GM12864 (cell line): ENCODE measurements around the gene UBL7.

Experiments
- DNase-seq: peaks from one replicate; pipeline ENCODE4 v3.0.0-alpha.2; 2011; ENCODE audit warnings: low read depth
- H3K4me3 ChIP-seq: 2 replicates; pipeline ENCODE4 v1.5.1; 2011; ENCODE audit warnings: mild to moderate bottlenecking, low read depth, low read length, control low read depth
- TF ChIP-seq, protein P1 (sequence below): IDR thresholded peaks from 2 replicates; pipeline ENCODE4 v1.5.1; 2011; ENCODE audit warnings: low read depth, mild to moderate bottlenecking, moderate library complexity, low read length, control low read depth, inconsistent platforms; ENCODE audit errors: missing control alignments

Gene UBL7, protein sequence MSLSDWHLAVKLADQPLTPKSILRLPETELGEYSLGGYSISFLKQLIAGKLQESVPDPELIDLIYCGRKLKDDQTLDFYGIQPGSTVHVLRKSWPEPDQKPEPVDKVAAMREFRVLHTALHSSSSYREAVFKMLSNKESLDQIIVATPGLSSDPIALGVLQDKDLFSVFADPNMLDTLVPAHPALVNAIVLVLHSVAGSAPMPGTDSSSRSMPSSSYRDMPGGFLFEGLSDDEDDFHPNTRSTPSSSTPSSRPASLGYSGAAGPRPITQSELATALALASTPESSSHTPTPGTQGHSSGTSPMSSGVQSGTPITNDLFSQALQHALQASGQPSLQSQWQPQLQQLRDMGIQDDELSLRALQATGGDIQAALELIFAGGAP

GRCh38 chr15:74460871-74461846 lies at the start of gene UBL7:
Gene UBL7 (minus strand): TSS chr15:74461160. CDS start chr15:74458867, 2,293 bp downstream.
- peak; percentile 92 for DNase-seq
- H3K4me3 ChIP-seq: peak within 1 kb of the TSS; percentile 79
- TF ChIP-seq, protein P1, sequence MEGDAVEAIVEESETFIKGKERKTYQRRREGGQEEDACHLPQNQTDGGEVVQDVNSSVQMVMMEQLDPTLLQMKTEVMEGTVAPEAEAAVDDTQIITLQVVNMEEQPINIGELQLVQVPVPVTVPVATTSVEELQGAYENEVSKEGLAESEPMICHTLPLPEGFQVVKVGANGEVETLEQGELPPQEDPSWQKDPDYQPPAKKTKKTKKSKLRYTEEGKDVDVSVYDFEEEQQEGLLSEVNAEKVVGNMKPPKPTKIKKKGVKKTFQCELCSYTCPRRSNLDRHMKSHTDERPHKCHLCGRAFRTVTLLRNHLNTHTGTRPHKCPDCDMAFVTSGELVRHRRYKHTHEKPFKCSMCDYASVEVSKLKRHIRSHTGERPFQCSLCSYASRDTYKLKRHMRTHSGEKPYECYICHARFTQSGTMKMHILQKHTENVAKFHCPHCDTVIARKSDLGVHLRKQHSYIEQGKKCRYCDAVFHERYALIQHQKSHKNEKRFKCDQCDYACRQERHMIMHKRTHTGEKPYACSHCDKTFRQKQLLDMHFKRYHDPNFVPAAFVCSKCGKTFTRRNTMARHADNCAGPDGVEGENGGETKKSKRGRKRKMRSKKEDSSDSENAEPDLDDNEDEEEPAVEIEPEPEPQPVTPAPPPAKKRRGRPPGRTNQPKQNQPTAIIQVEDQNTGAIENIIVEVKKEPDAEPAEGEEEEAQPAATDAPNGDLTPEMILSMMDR: no peak

GRCh38 chr15:74506515-74506840 lies 45.5 kb upstream of the UBL7 start:
- TF ChIP-seq, protein P1: no peak
- no peak for DNase-seq
- no peak overlapping the region for H3K4me3 ChIP-seq

DNA sequence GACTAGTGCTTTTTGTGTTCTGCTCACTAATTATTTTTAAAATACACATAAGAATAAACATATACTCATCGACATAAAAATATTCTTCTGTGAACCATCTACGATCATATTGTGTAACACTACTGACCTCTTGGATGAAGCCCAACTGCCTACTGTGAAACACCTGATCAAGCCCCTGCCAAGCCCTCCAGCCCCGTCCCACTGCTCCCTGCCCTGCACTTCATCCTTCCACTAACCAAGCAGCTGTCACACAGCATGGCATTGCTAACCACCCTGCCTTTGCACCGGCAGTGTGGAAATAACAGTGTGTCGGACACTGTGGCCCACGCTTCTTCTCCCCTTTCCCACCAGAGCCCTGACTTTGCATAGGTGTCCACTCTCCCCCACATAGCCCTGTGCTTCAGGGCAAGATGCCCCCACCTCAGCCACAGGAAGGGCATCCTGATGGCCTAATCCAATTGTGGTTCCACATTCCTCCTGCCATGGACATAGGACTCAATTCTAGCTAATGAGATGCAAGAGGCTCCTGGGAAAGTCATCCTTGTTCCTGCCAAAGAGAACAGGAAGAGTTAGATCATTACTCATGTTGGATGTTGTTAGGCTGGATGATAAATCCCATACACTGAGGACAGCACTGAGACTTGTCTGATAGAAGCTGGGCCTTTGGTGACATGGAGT lies 45.0 kb upstream of the UBL7 start:
- TF ChIP-seq, protein P1: no peak
- no peak for DNase-seq
- H3K4me3 ChIP-seq: no peak overlapping the region

DNA sequence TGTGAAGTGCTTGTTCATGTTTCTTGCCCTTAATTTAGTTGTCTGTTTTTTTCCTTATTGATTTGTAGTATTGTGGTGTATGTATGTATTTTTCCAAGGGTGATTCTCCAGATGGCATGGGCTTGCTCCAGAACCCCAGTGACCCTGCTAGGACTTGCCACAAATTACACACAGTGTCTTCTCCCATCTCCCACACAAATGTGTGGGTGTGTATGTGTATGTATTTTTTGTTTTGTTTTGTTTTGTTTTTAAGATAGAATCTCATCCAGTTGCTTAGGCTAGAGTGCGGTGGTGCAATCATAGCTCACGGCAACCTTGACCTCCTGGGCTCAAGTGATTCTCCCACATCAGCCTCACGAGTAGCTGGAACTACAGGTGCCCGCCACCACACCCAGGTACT lies 43.9 kb upstream of the UBL7 start:
- TF ChIP-seq, protein P1: no peak
- H3K4me3 ChIP-seq: no peak overlapping the region
- no peak for DNase-seq

- DNase-seq: no peak
- no peak overlapping the region for H3K4me3 ChIP-seq
- TF ChIP-seq, protein P1: no peak
Observed at GRCh38 chr15:74504418-74504817, 43.5 kb upstream of the UBL7 start.

DNA sequence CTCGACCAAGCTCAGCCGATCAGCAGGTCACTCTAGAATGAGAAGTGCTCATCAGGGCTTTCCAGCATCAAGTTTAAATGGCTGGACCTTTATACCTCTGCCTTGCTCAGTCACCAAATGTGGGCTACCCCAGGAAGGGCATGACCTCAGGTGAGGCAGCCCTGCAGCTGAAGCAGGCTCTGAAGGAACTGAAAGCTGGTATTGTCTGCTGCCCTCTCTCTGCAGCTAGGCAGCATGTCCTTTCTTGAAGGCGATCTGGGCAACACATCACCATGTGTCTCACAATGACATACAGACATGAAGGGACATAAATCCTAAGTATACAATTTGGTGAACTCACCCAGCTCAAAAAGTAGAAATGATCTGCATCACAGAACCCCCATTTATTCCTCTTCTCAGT lies 41.3 kb upstream of the UBL7 start:
- TF ChIP-seq, protein P1: peak; percentile 22
- no peak overlapping the region for H3K4me3 ChIP-seq
- no peak for DNase-seq
